SK-N-MC (cell line): ENCODE data around the gene LRRC72.
A peak's percentile ranks its signal among the peaks of the same experiment; 100 is the strongest.
"Not testable (repeated sequence)": the region's sequence is repeated elsewhere in the genome, so short reads cannot be mapped to it uniquely, and the experiment has no call there.

Experiments used
- DNase-seq: peaks from one replicate; pipeline ENCODE4 v3.0.0-alpha.2; 2011; ENCODE audit warnings: low read depth, low spot score
- H3K27ac ChIP-seq: fragments of 200-600 bp; sonication (generic); 2 replicates; pipeline ENCODE4 v1.5.1; 2016; ENCODE audit warnings: mixed run types
- H3K36me3 ChIP-seq: fragments of 200-600 bp; sonication (generic); 2 replicates; pipeline ENCODE4 v1.6.1; 2017; ENCODE audit warnings: antibody characterized with exemption, low read length, mixed read lengths; ENCODE audit not compliant: insufficient read depth
- H3K4me3 ChIP-seq: fragments of 200-600 bp; sonication (generic); 2 replicates; pipeline ENCODE4 v1.5.1; 2016
- H3K9ac ChIP-seq: fragments of 200-600 bp; sonication (generic); 2 replicates; pipeline ENCODE4 v1.8.0; 2017; ENCODE audit warnings: mixed run types, mixed read lengths; ENCODE audit not compliant: insufficient read length
- H3K9me3 ChIP-seq: fragments of 200-600 bp; sonication (generic); 2 replicates; pipeline ENCODE4 v1.6.1; 2017; ENCODE audit warnings: low read depth, mild to moderate bottlenecking, antibody characterized with exemption, low read length, moderate library complexity, mixed read lengths
- EZH2 ChIP-seq: fragments of 200-600 bp; sonication (generic); IDR thresholded peaks from one replicate; pipeline ENCODE4 v1.6.1; 2017; ENCODE audit warnings: antibody characterized with exemption
- FOXP2 ChIP-seq: optimal IDR thresholded peaks from 2 replicates; pipeline ENCODE3; 2011; ENCODE audit warnings: mild to moderate bottlenecking, moderate library complexity; ENCODE audit not compliant: insufficient read depth; ENCODE audit errors: extremely low read length, control extremely low read depth
- POLR2AphosphoS5 ChIP-seq: IDR thresholded peaks from 2 replicates; pipeline ENCODE4 v1.6.1; 2012; ENCODE audit warnings: mild to moderate bottlenecking, low read depth, low read length, borderline replicate concordance

Gene LRRC72

GRCh38 chr7:16583834-16584233, 57.2 kb downstream of the LRRC72 start:
- DNase-seq: no peak
- Histone ChIP-seq H3K4me3 (no peak overlapping the region), H3K27ac (no peak overlapping the region), H3K9ac (no peak overlapping the region), H3K9me3 (no peaks in the 10 kb centered on the region), H3K36me3 (no peaks in the 10 kb centered on the region)
- no peak for TF ChIP-seq POLR2AphosphoS5
- no peak for TF ChIP-seq FOXP2
- TF ChIP-seq EZH2: no peak

GRCh38 chr7:16585540-16585939, 58.9 kb downstream of the LRRC72 start:
- no peak for TF ChIP-seq EZH2
- no peak for TF ChIP-seq FOXP2
- no peak for TF ChIP-seq POLR2AphosphoS5
- DNase-seq: no peak

GRCh38 chr7:16586081-16586874, 59.7 kb downstream of the LRRC72 start:
- Histone ChIP-seq H3K4me3 (no peak overlapping the region), H3K9me3 (no peaks in the 10 kb centered on the region)
- no peak for DNase-seq

More at GRCh38 chr7:16585540-16585939, 58.9 kb downstream of the LRRC72 start:
- Histone ChIP-seq H3K27ac (no peak overlapping the region), H3K36me3 (no peaks in the 10 kb centered on the region), H3K9me3 (no peaks in the 10 kb centered on the region), H3K4me3 (no peak overlapping the region), H3K9ac (no peak overlapping the region)

GRCh38 chr7:16587129-16587528, 60.5 kb downstream of the LRRC72 start:
- Histone ChIP-seq H3K36me3 (no peaks in the 10 kb centered on the region), H3K4me3 (no peak overlapping the region), H3K27ac (no peak overlapping the region), H3K9me3 (no peaks in the 10 kb centered on the region), H3K9ac (no peak overlapping the region)
- DNase-seq: no peak
- no peak for TF ChIP-seq FOXP2
- no peak for TF ChIP-seq EZH2
- TF ChIP-seq POLR2AphosphoS5: no peak

More at GRCh38 chr7:16586081-16586874, 59.7 kb downstream of the LRRC72 start:
- no peak for TF ChIP-seq POLR2AphosphoS5
- TF ChIP-seq EZH2: no peak
- TF ChIP-seq FOXP2: no peak
- Histone ChIP-seq H3K36me3 (no peaks in the 10 kb centered on the region), H3K9ac (no peak overlapping the region), H3K27ac (no peak overlapping the region)

- no peak overlapping the region for H3K9ac ChIP-seq
- H3K36me3 ChIP-seq: no peaks in the 10 kb centered on the region; the same call in 1 of the 2 replicates
- no peak overlapping the region for H3K4me3 ChIP-seq
Observed at GRCh38 chr7:16587790-16588189, 61.2 kb downstream of the LRRC72 start.

GRCh38 chr7:16589881-16590280, 63.3 kb downstream of the LRRC72 start:
- H3K27ac ChIP-seq: peak overlapping the region; percentile 58; the same call in 1 of the 2 replicates
- DNase-seq: peak; percentile 98
- H3K9me3 ChIP-seq: no peaks in the 10 kb centered on the region
- no peak for TF ChIP-seq EZH2
- TF ChIP-seq POLR2AphosphoS5: peak; percentile 84; the same call in 1 of the 2 replicates
- TF ChIP-seq FOXP2: peak; percentile 59
- H3K36me3 ChIP-seq: no peaks in the 10 kb centered on the region; the same call in 1 of the 2 replicates
- peak overlapping the region; percentile 65 for H3K4me3 ChIP-seq
- H3K9ac ChIP-seq: no peak overlapping the region

More at GRCh38 chr7:16587790-16588189, 61.2 kb downstream of the LRRC72 start:
- H3K9me3 ChIP-seq: no peaks in the 10 kb centered on the region
- no peak for DNase-seq
- H3K27ac ChIP-seq: no peak overlapping the region
- TF ChIP-seq POLR2AphosphoS5: no peak
- no peak for TF ChIP-seq FOXP2

GRCh38 chr7:16590424-16590823, 63.8 kb downstream of the LRRC72 start:
- TF ChIP-seq POLR2AphosphoS5: no peak
- TF ChIP-seq FOXP2: no peak
- H3K9ac ChIP-seq: no peak overlapping the region
- peak overlapping the region; percentile 65 for H3K4me3 ChIP-seq
- H3K9me3 ChIP-seq: no peaks in the 10 kb centered on the region
- DNase-seq: no peak
- no peaks in the 10 kb centered on the region; the same call in 1 of the 2 replicates for H3K36me3 ChIP-seq
- H3K27ac ChIP-seq: peak overlapping the region; percentile 52; the same call in 1 of the 2 replicates

GRCh38 chr7:16592395-16592794, 65.8 kb downstream of the LRRC72 start:
- Histone ChIP-seq H3K27ac (no peak overlapping the region), H3K36me3 (no peaks in the 10 kb centered on the region; the same call in 1 of the 2 replicates), H3K4me3 (no peak overlapping the region), H3K9me3 (no peaks in the 10 kb centered on the region), H3K9ac (no peak overlapping the region)
- DNase-seq: no peak
- no peak for TF ChIP-seq EZH2
- no peak for TF ChIP-seq FOXP2
- no peak for TF ChIP-seq POLR2AphosphoS5

GRCh38 chr7:16594061-16594460, 67.4 kb downstream of the LRRC72 start:
- no peak for DNase-seq
- no peak overlapping the region for H3K9ac ChIP-seq
- H3K27ac ChIP-seq: no peak overlapping the region
- no peaks in the 10 kb centered on the region; the same call in 1 of the 2 replicates for H3K36me3 ChIP-seq
- no peaks in the 10 kb centered on the region for H3K9me3 ChIP-seq
- no peak overlapping the region for H3K4me3 ChIP-seq
- no peak for TF ChIP-seq FOXP2
- no peak for TF ChIP-seq EZH2
- no peak for TF ChIP-seq POLR2AphosphoS5

GRCh38 chr7:16594676-16595075, 68.1 kb downstream of the LRRC72 start:
- no peak for TF ChIP-seq POLR2AphosphoS5
- TF ChIP-seq FOXP2: no peak
- TF ChIP-seq EZH2: no peak
- no peaks in the 10 kb centered on the region; the same call in 1 of the 2 replicates for H3K36me3 ChIP-seq
- H3K9me3 ChIP-seq: no peaks in the 10 kb centered on the region
- no peak overlapping the region for H3K27ac ChIP-seq
- H3K4me3 ChIP-seq: no peak overlapping the region
- H3K9ac ChIP-seq: no peak overlapping the region
- no peak for DNase-seq

GRCh38 chr7:16595596-16595995, 69.0 kb downstream of the LRRC72 start:
- not testable (repeated sequence) for H3K9ac ChIP-seq, DNase-seq, H3K27ac ChIP-seq, H3K36me3 ChIP-seq, H3K9me3 ChIP-seq, H3K4me3 ChIP-seq
